ENCODE measurements around the gene PRPF8.

Gene PRPF8

GRCh38 chr17:1624650-1625049, 60.0 kb downstream of the PRPF8 start:
- no peak for DNase-seq

- no peak for DNase-seq
Observed at GRCh38 chr17:1623057-1623630, 61.5 kb downstream of the PRPF8 start.

- no peak for DNase-seq
Observed at GRCh38 chr17:1621273-1621954, 63.3 kb downstream of the PRPF8 start.

- no peak for DNase-seq
Observed at GRCh38 chr17:1620486-1620885, 64.2 kb downstream of the PRPF8 start.

- DNase-seq, result peak; percentile 46
Observed at GRCh38 chr17:1617620-1618174, 67.0 kb downstream of the PRPF8 start.

GRCh38 chr17:1616101-1616500, 68.6 kb downstream of the PRPF8 start:
- no peak for DNase-seq

GRCh38 chr17:1612400-1612799, 72.3 kb downstream of the PRPF8 start:
- no peak for DNase-seq

GRCh38 chr17:1611715-1612114, 73.0 kb downstream of the PRPF8 start:
- DNase-seq, result no peak

- no peak for DNase-seq
Observed at GRCh38 chr17:1608676-1609075, 76.0 kb downstream of the PRPF8 start.

- no peak for DNase-seq
Observed at GRCh38 chr17:1607971-1608320, 76.7 kb downstream of the PRPF8 start.

- DNase-seq, result no peak
Observed at GRCh38 chr17:1606352-1606985, 78.2 kb downstream of the PRPF8 start.

GRCh38 chr17:1605681-1606351, 78.9 kb downstream of the PRPF8 start:
- DNase-seq, result no peak

GRCh38 chr17:1604831-1605528, 79.7 kb downstream of the PRPF8 start:
- no peak for DNase-seq

- DNase-seq, result no peak
Observed at GRCh38 chr17:1601571-1601970, 83.1 kb downstream of the PRPF8 start.
